GM18868 (cell line): ENCODE measurements around the gene C1orf21.

Source experiments
- ATAC-seq: cut with Tn5 transposase; IDR thresholded peaks from one replicate; pipeline ENCODE4 v1.9.1; 2021; ENCODE audit warnings: mild to moderate bottlenecking, moderate library complexity; ENCODE audit not compliant: unreplicated experiment

C1orf21 gene

DNA sequence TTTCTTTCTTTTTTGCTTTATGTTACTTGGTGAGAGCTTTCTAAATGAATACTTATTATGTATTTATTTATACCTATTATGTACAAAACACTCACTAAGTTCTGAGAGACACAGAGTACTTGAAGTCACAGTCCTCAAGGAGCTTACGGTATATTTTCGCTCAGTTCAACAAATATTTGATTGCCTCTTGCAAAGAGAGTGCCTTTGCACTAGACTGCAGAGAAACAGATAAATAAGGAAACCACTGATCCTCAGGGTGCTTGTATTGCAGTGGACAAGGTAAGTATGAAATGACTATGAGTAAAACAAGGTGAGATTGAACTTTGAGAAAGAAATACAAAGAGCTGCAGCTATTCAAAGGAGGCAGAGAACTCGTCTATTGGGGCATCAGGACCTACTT lies 123.3 kb downstream of the C1orf21 start:
- no peak for ATAC-seq

DNA sequence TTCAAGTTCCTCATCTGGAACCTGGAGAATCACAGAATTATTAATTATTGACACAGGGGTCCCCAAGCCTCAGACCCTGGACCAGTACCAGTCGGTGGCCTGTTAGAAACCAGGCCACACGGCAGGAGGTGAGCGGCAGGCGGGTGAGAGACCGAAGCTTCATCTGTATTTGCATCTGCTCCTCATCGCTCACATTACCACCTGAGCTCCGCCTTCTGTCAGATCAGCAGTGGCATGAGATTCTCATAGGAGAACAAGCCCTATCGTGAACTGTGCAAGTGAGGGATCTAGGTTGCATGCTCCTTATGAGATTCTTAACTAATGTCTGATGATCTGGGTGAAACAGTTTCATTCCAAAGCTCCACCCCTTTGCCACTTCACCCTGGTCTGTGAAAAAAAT lies 125.9 kb downstream of the C1orf21 start:
- ATAC-seq, result no peak

DNA sequence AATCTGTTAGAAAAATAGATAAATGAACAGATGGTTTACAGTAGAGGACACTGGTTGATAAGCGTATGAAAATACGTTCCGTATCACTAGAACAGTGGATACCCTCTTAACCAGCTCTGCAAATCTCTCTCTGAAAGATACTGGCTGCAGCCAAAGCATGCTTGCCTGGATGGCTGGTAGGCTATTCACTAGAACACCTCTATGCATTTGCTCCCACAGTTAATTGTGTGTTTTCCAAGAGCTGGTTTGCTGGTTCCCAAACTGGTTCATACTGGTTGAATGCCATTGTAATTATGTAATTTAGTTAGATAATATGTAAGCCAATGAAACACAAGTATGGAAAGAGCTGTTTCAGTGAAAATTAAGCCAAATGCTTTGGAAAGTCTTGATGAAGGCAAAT lies 126.6 kb downstream of the C1orf21 start:
- no peak for ATAC-seq

DNA sequence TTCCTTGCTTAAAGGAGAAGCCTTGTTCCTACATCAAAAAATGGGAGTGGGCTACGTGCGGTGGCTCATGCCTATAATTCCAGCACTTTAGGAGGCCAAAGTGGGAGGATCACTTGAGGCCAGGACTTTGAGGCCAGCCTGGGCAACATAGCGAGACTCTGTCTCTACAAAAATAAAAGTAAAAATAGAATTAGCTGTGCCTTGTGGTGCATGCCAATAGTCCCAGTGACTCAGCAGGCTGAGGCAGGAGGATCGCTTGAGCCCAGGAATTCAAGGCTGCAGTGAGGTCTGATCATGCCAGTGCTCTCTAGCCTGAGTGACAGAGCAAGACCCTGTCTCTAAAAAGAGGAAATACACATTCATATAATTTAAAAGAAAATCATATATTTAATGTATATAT lies 127.1 kb downstream of the C1orf21 start:
- ATAC-seq, result no peak

DNA sequence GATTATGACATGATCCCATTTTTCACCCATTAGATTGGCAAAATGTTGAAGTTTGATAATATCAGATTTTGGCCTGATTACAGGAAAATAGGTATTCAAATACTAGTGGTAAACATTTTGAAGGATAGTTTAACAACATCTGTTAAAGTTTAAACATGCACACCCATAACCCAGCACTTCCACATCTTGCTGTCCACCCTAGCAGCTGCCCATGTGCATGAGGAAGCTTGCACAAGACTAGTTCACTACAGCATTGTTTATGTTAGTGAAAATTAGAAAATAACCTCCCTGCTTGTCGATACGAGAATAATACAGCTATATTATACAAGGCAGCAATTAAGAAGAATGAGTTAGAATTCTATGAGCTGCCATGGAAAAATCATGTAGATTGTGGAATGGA lies 127.6 kb downstream of the C1orf21 start:
- ATAC-seq, result no peak

DNA sequence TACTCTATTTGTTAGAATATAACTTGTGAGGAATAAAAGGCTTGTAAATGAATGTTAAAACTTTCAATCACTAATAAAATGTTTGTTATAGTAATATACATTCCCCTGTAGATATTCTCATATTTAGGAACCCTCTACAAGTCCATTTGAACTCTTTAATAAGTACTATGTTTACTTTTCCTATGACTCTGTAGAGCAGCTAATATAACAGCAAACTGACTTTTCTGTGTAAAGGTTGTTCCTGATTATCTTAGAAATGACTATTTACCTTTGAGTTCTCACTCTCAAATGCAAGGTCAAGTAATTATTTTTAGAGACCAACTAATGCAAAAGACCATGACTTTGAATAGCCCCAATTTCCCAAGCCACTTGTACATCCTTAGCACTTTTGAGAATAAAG lies 130.3 kb downstream of the C1orf21 start:
- no peak for ATAC-seq

DNA sequence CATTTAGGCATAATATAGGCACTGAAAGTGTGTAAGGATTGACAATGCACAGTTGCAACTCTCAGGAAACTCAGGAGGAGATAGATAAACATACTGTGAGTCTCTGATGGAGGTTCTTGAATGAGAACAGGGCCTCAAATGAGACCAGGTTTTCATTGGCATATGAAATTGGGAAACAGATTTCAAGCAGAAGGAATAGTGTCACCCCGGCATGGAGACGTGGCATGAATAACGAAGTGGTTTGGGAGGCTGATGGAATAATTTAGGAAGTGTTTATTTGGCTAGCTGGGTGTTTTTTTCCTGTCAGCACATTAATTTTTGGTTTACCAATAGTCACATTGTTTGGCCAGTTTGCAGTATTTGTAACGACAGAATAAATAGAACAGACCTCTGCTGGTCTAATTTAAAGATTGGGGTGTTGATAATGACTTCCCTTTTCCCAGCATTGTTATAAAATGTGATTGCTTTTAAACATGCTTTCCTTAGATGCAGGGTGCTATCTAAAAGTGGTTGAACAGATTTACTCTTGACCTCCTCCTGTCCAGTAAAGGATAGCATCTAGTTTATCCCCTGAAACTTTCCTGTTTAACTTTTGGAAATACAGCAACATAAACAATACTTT lies 132.0 kb downstream of the C1orf21 start:
- ATAC-seq, result no peak

DNA sequence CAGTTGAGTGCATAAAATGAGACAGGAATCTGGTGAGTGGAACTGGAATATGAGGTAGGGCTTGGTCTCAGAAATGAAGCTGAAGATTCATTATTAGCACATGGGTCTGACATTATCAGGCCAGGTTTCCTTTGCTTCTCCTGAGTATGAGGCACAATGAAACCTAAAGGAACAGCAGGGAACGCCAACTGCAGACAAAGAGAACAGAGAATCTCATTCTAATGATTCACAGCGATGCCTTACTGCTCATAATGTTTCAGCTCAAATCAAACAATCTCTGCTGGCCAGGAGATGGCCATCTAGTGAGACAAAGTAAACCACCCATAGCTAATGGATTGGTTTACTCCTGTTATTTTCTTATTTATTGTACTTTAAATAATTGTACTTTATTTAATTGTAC lies 133.5 kb downstream of the C1orf21 start:
- no peak for ATAC-seq

DNA sequence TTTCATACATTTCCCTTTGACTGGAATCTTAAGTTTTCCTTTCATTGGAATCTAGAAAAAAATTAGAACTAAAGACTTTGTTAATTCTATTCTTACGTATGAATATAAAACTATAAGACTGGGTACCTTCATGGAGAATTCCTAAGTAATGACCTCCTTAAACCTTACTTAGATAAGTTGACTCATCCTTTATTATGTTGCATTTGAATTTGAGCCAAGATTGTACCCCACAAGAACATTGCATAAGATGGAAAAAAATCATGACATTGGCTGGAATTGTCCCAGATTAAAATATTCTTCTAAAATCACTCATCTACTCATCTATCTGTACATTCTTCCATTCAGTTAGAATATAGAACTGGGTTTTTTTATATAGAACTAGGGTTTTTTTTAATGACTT lies 137.4 kb downstream of the C1orf21 start:
- ATAC-seq, result no peak

DNA sequence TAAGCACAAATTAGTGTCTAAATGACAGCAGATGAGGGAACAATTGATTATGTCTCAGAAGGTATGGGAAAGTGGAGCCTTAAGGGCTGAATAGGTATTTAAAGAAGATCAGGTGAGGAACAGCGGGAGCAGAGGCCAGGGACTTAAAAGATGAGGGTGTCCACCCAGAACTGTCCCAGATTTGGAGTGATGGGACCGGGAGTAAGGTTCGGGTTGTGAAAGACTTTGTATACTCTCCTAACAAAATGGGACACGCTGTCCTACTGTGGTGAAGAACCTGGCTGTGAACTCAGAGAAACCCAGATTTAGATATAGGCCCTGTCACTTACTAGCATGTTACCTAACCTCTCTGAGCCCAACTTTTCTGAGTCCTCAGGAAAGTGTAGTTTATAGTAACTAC lies 140.6 kb downstream of the C1orf21 start:
- ATAC-seq, result no peak

DNA sequence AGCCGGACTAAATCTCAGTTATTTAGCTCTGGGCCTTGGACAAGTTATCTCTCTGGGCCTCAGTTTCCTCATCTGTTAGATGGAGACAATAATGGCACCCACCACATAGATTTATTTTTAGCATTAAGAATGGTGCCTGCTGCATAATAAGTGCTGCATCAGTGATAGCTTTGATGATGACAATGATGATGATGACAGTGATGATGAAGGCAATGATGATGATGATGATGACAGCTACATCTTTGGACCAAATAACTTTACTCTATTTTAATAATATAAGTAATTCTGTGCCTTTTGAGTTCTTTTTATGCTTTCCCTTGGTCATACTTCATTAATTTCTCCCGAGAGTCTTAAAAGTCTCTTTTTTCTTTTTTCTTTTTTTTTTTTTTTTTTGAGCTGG lies 143.4 kb downstream of the C1orf21 start:
- ATAC-seq, result no peak

DNA sequence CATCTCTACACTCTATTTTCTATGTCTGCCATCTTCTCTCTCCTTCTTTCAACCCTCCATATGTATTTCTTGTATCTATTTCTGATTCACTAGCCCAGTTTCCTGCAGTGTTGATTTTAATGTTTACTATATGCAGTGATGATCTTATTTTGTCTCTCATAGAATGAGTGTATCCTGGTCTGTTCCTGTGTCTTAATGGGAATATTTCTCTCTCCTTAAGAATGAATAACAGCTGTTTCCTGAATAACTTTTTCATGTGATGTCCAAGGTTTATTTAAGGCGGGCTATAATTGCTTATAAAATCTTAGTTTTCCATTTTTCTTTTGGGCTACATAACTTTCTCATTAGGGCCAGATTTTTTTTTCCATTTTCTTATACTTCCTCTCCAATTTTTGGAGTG lies 144.5 kb downstream of the C1orf21 start:
- ATAC-seq, result no peak

DNA sequence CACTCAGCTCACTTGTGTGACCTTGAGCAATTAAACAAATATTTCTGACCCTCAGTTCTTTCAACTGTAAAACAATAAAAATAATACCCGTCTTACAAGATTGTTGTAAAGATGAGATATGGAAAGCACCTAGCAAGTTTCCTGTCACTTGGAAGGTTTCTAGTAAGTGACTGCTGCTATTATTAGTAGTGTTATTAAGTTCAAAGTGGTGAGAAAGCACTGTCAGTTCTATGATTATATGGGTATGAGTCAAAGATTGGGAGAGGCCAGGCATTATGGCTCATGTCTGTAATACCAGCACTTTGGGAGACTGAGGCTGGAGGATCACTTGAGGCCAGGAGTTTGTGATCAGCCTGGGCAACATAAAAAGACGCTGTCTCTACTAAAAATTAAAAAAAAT lies 145.4 kb downstream of the C1orf21 start:
- ATAC-seq, result no peak

DNA sequence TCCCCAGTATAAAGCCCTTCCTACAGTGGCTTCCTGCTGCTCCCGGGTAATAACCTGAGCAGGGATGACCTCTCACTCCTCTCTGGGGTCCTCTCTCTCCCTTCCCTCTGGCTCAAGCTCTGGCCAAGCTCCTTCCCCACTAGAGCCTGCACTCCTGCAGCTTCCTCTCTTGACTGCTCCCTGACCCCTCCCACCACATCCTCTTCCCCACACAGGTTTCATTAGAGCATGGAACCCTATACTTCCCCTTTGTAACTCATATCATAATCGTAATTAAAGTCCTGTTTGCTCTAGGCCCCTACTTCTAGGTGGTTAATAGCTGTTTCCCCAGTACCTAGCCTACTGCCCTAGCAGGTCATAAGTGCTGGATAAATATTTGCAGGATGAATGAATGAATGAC lies 146.2 kb downstream of the C1orf21 start:
- no peak for ATAC-seq

DNA sequence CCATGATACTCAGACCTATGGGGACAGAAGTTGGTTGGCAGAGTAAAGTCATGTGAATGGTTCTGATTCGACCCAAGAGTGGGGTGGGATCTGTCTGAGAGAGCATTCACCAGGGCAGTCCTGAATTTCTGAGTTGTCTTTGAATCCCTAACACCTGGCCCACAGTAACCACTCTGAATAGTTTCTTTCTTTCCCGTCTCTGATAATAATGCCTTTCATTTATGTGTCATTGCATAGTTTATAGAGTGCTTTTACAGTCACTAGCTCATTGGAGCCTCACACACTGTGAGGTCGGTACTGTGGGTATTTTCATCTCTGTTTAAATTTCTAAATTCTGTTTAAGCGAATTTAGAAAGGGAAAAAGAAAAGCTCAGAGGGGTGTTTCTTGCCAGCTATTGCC lies 147.1 kb downstream of the C1orf21 start:
- ATAC-seq, result no peak

DNA sequence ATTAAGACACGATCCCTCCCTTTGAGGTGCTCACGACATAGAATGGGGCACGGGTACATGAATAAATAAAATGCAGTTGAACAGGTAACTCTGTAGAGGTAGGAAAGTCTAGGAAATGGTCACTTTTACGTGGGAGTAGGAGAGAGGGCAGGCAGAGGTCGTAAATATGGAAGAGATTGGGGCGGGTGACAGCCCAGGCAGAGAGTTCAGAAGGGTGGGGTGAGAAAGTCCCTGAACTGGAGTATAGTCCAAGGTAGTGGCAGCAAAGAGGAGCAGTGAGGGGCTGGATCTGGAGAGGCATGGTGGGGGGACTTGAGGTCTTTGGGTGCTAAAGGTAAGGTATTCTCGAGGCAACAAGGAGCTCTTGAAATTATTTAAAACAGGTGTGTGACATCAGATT lies 147.9 kb downstream of the C1orf21 start:
- no peak for ATAC-seq

DNA sequence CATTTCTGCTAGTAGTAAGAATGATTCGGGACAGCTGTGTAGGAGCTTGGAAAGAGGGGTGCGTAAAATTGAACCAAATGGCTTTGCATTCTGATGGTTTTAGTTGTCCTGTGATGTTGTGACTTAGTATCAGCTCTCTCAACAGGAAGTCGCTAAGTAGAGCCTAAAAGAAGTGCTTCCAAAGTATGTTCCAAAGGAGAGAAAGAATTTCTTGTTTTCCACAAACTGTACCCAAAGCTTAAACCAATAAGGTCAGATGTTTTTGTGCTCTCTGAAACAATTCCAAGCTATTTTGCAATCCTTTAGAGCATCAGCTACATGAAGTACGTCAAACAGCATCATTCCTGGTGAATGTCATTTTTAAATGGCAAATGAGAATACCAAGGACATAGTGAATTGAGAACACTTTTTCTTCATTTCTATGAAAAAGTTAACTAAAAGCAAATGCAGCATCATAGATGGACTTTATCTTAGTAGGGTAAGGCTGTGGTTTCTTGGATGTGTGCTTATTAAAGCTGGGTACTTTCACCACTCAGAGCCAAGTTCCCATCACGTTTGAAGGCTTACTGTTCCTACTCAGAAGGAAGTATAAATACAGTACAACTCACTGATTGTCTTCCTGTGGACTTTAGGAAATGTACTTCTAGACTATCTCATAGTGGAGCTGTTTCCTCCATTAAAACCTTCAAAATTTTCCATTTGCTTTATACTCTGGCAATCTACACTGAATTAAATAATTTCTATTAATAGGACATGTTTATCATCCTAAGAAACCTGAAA lies 148.6 kb downstream of the C1orf21 start:
- ATAC-seq, result no peak

DNA sequence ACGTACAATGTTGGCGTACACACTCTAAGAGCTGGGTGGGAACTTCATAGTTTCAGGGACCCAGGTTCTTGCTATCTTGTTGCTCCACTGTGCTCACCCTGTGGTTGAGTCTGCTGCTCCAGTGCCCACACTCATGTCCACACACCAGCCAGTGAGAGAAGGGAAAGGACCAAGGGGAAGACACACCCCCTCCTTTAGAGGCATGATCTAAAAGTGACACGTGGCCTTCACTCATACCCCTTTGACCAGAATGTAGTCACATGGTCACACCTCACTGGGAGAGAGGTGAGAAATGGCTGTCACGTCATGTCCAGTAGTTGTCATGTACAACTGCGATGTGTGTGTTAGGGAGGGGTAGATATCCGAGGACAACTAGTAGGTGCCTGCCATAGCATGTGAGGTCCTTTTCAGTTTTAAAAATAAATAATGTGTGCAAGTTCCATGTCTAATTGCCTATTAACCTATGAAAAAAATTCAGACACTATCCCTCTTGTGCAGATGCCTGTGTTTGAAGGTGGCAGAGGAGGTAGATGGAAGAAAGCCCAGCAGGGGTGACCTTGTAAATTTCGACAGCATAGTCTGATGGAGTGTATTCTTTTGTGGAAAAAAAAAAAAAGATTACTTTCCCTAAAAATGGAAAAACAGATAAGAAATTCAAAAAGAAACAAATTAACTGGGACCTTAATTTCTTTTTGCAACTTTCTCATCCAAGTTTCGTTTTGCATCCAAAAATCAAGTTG lies 149.6 kb downstream of the C1orf21 start:
- ATAC-seq, result no peak

DNA sequence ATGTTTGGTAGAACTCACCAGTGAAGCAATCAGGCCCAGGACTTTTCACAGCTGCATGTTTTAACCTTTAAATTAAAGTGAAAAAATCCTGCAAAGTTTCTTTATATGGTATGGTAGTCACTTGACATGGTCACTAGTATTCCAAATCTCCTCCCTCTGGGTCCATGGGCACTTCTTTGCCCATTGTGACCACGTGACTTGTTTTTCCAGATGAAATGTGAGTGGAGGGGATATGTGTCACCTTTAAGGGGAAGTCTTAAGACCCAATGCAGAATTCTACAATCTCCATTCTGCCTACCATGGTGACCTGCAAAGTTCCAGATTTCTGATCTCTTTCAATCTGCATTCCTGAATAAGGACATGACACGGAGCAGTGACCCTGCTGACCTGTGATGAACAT lies 152.8 kb downstream of the C1orf21 start:
- no peak for ATAC-seq

DNA sequence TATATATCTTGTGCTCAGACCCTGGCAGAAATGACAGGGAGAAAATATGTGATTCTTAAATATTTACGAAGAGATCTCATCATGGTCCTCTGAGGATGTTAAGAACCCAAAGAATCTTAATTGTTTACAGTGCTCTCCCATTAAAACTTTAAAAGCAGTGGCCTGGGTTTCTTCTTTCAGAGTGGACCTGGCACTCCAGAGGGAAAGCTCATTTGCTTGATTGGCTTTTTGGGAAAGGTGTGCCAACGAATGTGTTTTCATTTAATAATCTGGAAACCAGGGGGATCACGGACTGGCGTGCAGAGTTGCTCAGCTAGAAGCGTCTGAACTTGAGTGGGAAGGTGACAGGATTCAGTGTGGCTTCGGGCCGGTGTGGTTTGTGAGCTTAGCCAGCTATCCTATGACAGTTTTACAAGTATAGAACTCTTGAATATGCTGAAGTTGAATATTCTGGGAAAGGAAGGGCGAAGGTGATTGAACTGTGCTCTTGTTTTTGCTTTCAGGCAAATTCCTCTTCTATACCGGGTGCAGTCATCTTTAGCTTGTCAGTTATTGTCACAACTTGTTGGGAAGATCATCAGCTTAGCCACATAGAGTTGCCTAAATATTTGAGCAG lies 154.8 kb downstream of the C1orf21 start:
- no peak for ATAC-seq

DNA sequence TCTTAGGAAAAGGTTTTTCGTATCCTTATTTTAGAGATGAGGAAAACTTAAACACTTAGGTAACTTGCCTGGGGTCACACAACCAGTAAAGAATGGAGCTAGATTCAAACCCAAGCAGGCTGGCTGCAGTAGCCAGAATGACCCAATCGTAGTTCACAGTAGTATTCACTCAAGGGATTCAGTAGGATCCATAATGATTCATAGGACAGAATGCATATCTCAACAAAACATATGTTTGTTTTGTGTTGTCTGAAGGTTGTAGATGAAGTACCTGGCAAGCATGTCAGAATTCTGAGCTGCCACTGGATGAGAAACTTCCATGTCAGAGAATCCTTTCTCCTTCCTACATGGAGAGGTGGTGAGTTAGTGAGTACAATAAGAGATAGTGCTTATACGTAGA lies 155.5 kb downstream of the C1orf21 start:
- ATAC-seq, result no peak

DNA sequence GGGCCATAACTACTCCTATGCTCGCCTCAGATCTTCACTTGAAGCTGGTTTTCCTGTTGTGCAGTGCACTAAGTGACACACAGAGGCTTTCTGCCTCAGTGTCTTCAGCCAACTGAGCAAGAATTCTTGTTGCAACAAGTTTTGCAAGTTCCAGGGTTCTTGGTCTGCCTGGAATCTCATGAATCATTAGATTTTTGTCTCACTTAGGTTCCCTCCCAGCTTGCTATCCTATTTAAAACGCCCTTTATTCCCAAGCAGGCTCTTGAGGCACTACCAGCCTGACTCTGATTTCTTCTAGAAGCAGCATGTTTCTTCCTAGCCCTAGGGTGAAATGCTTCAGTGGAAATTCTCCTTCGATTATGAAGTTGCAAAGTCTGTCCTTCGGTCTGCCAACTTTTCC lies 158.8 kb downstream of the C1orf21 start:
- no peak for ATAC-seq
